Retinal pigment epithelial cell (primary cell): ENCODE results near the gene STK32A.

ENCODE experiments used
- DNase-seq: peaks from one replicate; pipeline ENCODE4 v3.0.0-alpha.2; 2010; ENCODE audit warnings: low read depth
- H3K4me3 ChIP-seq: 2 replicates; pipeline ENCODE4 v1.5.1; 2011; ENCODE audit warnings: mild to moderate bottlenecking, low read length, control low read depth, moderate library complexity
- TF ChIP-seq, protein P1 (sequence below): conservative IDR thresholded peaks from 2 replicates; pipeline ENCODE4 v1.5.1; 2011; ENCODE audit warnings: low read depth, low read length, control low read depth, inconsistent platforms

STK32A gene

DNA sequence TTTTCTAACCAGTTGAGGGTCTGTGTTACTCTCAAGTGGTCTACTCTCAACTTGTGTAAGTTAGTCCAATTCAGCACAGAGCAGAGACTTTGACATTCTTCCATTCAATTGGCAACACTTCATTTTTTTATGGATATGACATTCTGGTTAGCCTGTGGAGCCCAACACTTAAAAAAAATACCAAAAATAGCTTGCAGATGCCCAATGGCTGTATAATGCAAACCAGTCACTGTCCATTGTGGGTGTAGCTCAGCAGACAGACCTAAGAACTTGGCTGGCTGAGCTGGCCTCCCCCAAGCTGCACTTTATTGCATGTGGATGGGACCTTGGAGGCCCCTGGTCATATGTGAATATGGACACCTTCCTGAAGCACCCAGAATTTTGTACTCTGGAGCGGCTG is 171.8 kb downstream of the STK32A start:
- TF ChIP-seq, protein P1, sequence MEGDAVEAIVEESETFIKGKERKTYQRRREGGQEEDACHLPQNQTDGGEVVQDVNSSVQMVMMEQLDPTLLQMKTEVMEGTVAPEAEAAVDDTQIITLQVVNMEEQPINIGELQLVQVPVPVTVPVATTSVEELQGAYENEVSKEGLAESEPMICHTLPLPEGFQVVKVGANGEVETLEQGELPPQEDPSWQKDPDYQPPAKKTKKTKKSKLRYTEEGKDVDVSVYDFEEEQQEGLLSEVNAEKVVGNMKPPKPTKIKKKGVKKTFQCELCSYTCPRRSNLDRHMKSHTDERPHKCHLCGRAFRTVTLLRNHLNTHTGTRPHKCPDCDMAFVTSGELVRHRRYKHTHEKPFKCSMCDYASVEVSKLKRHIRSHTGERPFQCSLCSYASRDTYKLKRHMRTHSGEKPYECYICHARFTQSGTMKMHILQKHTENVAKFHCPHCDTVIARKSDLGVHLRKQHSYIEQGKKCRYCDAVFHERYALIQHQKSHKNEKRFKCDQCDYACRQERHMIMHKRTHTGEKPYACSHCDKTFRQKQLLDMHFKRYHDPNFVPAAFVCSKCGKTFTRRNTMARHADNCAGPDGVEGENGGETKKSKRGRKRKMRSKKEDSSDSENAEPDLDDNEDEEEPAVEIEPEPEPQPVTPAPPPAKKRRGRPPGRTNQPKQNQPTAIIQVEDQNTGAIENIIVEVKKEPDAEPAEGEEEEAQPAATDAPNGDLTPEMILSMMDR: no peak
- H3K4me3 ChIP-seq: no peak overlapping the region
- DNase-seq: no peak

DNA sequence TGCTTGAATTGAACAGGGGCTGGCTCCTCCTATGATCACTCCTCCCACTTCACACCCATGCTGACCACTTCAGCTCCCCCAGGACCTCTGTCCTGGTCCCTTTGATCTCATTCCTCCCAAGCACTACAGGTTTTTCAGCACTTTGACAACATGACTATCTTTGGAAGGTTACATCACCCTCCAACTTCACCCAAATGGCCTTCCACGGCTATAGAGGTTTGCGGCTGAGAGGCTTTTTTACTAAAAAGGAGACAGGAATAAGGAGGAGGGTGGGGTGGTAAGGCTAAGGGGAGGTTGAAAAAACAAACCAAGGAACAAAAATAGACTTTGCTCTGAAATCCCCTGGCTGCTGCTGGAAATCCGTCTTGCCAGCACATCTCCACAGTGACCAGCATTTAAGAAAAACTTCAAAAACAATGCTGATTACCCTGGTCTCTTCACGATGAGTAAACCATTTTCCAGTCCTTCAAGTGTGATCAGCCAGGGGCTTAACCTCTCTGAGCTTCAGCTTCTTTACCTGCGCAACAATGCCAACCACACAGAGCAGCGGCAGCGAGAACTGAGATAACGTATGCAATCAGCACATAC is 172.4 kb downstream of the STK32A start:
- DNase-seq: no peak
- TF ChIP-seq, protein P1: no peak
- H3K4me3 ChIP-seq: no peak overlapping the region

DNA sequence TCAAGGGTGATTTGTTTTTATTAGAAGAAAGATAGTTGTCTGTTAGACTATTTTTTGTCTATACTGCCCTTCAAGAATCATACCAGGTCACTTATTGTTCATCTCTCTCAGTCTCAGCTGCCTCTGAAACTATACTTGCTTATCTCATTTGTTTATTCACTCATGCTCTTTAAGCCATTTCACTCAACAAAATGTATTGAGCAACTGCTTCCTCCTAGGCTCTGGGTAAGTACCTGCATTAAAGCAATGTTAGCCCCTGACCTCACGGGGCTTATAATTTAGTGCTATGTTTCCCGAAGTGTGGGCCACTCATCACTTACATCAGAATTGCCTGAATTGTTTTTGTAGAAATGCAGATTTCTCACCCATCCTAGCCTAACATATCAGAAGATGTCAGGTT is 174.2 kb downstream of the STK32A start:
- no peak for DNase-seq
- TF ChIP-seq, protein P1: no peak
- H3K4me3 ChIP-seq: no peak overlapping the region

DNA sequence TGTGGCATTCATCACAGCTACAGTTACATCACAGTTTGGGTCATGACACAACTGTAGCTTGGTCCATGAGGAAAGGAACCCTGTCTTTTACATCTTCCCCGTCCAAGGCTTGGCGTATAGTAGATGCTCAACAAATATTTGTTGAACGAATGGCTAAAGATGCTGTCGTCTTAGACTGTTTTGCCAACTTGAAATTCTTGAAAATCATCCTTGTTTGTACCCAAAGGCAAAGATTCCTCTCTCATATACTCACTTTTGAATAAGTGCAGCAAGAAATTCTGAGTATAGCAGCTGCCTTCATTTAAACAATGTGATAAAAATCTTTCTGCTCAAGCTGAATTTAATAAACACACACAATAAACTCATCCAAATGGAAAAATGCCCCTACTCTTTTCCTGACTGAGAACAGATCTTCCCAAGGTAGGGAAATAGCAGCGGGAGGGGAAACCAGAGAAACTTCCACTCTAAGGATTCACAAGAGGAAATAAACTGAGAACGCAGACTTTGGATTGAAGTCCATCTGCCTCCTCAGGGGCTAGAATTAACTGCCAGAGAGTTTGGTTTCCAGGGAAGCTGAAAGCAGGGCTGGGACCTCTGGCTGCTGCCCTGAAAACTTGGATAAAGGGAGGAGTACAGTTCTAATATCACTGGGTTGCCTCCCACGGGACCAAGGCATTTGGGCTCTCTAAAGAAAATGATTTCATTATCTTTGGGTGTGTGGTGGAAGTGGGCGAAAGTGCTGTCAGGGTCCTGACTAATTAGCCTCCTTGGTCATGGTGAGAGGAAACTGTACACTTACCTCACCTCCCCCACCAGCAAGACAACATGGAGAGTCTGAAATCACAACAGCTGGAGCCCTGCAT is 175.9 kb downstream of the STK32A start:
- H3K4me3 ChIP-seq: no peak overlapping the region
- DNase-seq: no peak
- TF ChIP-seq, protein P1: no peak

DNA sequence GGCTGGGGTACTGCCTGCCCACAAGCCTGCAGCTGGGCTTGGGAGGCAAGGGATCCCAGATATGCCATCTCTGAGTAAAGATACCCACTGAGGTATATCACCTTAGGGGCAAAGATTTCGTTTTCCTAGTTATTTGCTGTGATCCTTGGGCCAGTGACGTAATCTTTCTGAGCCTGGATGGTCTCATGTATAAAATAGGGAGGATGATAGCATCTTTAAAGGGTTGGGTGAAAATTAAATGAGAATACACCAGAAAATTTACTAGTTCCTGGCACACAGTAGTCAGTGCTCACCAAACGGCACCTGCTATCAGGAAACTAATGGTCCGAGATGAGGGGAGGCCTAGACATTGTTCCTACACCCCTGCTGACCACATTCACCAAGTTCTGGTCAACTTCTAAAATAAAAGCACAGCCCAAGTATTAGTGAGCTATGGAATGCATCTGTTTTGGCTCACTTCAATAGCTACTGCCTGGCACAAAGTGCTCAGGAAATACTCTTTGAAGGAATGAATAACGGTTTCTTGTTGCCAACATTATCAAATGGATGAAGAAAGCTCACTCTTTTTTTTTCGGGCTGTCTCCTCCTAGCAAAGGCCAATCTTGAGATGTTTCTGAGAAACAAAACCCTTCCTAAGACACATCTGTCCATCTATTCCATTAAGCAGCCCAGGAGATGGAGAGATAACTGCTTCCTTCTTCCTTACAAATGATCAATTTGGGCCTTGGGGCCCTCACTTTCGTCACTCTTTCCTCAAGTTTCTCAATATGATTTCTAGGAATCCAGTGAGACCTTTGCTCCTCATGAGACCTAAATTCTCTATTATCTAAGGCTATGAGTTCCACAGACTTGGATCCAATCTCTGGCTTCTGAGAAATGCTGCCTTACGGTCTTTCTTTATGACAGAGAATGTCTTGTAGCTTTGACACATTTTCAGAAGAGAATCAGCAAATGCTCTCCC is 176.8 kb downstream of the STK32A start:
- no peak for DNase-seq
- no peak overlapping the region for H3K4me3 ChIP-seq
- TF ChIP-seq, protein P1: no peak

- TF ChIP-seq, protein P1: no peak
These were observed 177.7 kb downstream of the STK32A start for GRCh38 chr5:147412561-147412960.

More at GRCh38 chr5:147412561-147412960, 177.7 kb downstream of the STK32A start:
- no peak for DNase-seq
- no peak overlapping the region for H3K4me3 ChIP-seq
